ENCODE results near the gene ATXN7. TPM values are rescaled to one million over a fixed set of nuclear protein-coding genes. Genes with fewer than 3 reads are reported as not detected.

Gene ATXN7
- total and polyA plus RNA-seq, 2 of the 4 experiments (the other 2 are of a cell fraction), result 8.6 to 13.6 TPM

DNA sequence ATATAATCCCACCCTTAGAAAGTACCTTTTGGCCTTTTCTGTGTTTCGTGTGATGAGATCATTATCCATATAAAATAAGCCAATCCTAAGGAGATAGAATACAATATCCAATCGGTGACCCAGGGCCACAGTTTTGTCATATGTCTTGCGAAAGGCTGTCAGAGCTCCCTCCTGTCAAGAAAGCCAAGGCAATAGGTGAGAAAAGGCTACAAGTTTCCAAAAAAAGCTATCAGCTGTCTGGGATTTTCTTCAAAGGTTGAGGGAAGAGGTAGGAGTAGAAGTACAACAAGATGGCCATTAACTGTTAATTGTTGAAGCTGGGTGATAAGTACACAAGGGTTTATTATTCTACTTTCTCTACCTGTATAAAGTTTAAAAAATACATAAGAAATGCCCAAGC lies 155.6 kb downstream of the ATXN7 start:
- H3K4me2 ChIP-seq (ENCODE audit: low read depth, low read length), result no peak overlapping the region
- H4K20me1 ChIP-seq (ENCODE audit: insufficient read depth, low read length), result peaks cover 16% of the 10 kb centered on the region; the same call in 1 of the 2 replicates
- no peak overlapping the region for H3K4ac ChIP-seq (ENCODE audit: low read depth, low read length)
- CTCF ChIA-PET, result no interaction called here
- in situ Hi-C loops (cut with MboI; ENCODE audit: low sequenced_read_pairs), result no loop called here
- POLR2A ChIA-PET (ENCODE audit: unreplicated experiment), result interaction anchor here (0.5 kb wide), 2 partner anchors 22 to 78 kb away, joined by 3 to 8 read pairs; no protein-coding TSS in a partner anchor
- dilution Hi-C loops (cut with HindIII; ENCODE audit: low sequenced_read_pairs, unreplicated experiment), result no loop called here
- H3K79me1 ChIP-seq (ENCODE audit: low read depth in 1 of 2, low read length in 2 of 2), result peaks cover 33 to 44% of the 10 kb centered on the region in 2 experiments
- no peak for TF ChIP-seq CHD1 (IDR thresholded peaks at IDR 0.05; ENCODE audit: low read depth, low read length)
- H3K27ac ChIP-seq (ENCODE audit: insufficient read depth, low read length), result no peak overlapping the region
- H2BK15ac ChIP-seq (ENCODE audit: low read depth, low read length), result no peak overlapping the region
- H3K27me3 ChIP-seq (ENCODE audit: control insufficient read depth, insufficient read depth, low read length), result no peaks in the 10 kb centered on the region
- H3K18ac ChIP-seq (ENCODE audit: low read depth, low read length), result no peak overlapping the region
- DNase-seq (no peak), ATAC-seq (ENCODE audit: low read depth) (no peak)
- no peak overlapping the region for H4K91ac ChIP-seq (ENCODE audit: insufficient read depth, low read depth, low read length)
- no peak overlapping the region for H2BK5ac ChIP-seq (ENCODE audit: low read depth, low read length, poor library complexity, severe bottlenecking)
- H3K9me3 ChIP-seq (ENCODE audit: control insufficient read depth, insufficient read depth, low read length), result no peaks in the 10 kb centered on the region
- no peak overlapping the region for H3K23ac ChIP-seq (ENCODE audit: low read depth, low read length)
- no peak overlapping the region for H4K8ac ChIP-seq (ENCODE audit: low read depth in 2 of 2, low read length in 2 of 2)
- peaks cover 4% of the 10 kb centered on the region for H3K4me1 ChIP-seq (ENCODE audit: control insufficient read depth, insufficient read depth, low read length)
- no peak overlapping the region for H2AK5ac ChIP-seq (ENCODE audit: low read depth, low read length)
- intact Hi-C loops (cut with micrococcal nuclease), result no loop called here
- H3K56ac ChIP-seq (ENCODE audit: extremely low read depth, insufficient read depth, low read length), result no peak overlapping the region
- H2AK9ac ChIP-seq (replicated peaks; ENCODE audit: low read depth, low read length, poor library complexity), result no peak overlapping the region
- WGBS, 2 experiments (ENCODE audit: extremely low coverage in 2 of 2, insufficient read length in 1 of 2), result no CpG with 5 or more reads among the region's 3 CpGs
- no peak overlapping the region for H2BK120ac ChIP-seq (ENCODE audit: low read depth, low read length)
- no peak overlapping the region for H2BK20ac ChIP-seq (ENCODE audit: low read depth, low read length)
- H2AFZ ChIP-seq (replicated peaks; ENCODE audit: low read length, poor library complexity), result no peak overlapping the region
- H3K4me3 ChIP-seq (ENCODE audit: insufficient read depth, low read depth, low read length), result no peak overlapping the region
- no peak overlapping the region for H4K5ac ChIP-seq (ENCODE audit: low read depth, low read length)
- no peak overlapping the region for H3K9ac ChIP-seq (ENCODE audit: low read depth, low read length)
- H3K9me1 ChIP-seq (ENCODE audit: insufficient read depth, low read length), result peaks cover 10% of the 10 kb centered on the region
- BruUV-seq (replicated peaks), result no TSS peak
- H3K36me3 ChIP-seq (ENCODE audit: control insufficient read depth, insufficient read depth, low read length), result peaks cover 22% of the 10 kb centered on the region
- H3K14ac ChIP-seq (replicated peaks; ENCODE audit: low read depth, low read length), result no peak overlapping the region
